GM18873 (cell line): ENCODE results near the gene NSUN2.
"Not testable (repeated sequence)": the region's sequence is repeated elsewhere in the genome, so short reads cannot be mapped to it uniquely, and the experiment has no call there.

Experiments used
- ATAC-seq: cut with Tn5 transposase; IDR thresholded peaks from one replicate; pipeline ENCODE4 v1.9.1; 2021; ENCODE audit warnings: mild to moderate bottlenecking, moderate library complexity, moderate number of reproducible peaks; ENCODE audit not compliant: unreplicated experiment, low FRiP score

Gene NSUN2

GRCh38 chr5:6585168-6585567, 47.7 kb downstream of the NSUN2 start:
- ATAC-seq = no peak

- ATAC-seq = no peak
Measured at GRCh38 chr5:6584727-6585126, 48.1 kb downstream of the NSUN2 start.

- no peak for ATAC-seq
Measured at GRCh38 chr5:6584101-6584645, 48.7 kb downstream of the NSUN2 start.

GRCh38 chr5:6583049-6583880, 49.6 kb downstream of the NSUN2 start:
- ATAC-seq = no peak

GRCh38 chr5:6582507-6583048, 50.3 kb downstream of the NSUN2 start:
- ATAC-seq = no peak

GRCh38 chr5:6581559-6582426, 51.1 kb downstream of the NSUN2 start:
- ATAC-seq = no peak

GRCh38 chr5:6581090-6581489, 51.8 kb downstream of the NSUN2 start:
- no peak for ATAC-seq

GRCh38 chr5:6579535-6579934, 53.3 kb downstream of the NSUN2 start:
- ATAC-seq = no peak

GRCh38 chr5:6578676-6579343, 54.0 kb downstream of the NSUN2 start:
- no peak for ATAC-seq

- no peak for ATAC-seq
Measured at GRCh38 chr5:6576861-6577501, 55.9 kb downstream of the NSUN2 start.

GRCh38 chr5:6574537-6575245, 58.2 kb downstream of the NSUN2 start:
- no peak for ATAC-seq

GRCh38 chr5:6574111-6574510, 58.7 kb downstream of the NSUN2 start:
- no peak for ATAC-seq

- no peak for ATAC-seq
Measured at GRCh38 chr5:6573651-6574101, 59.2 kb downstream of the NSUN2 start.

GRCh38 chr5:6572825-6573380, 59.9 kb downstream of the NSUN2 start:
- ATAC-seq = no peak

GRCh38 chr5:6572086-6572824, 60.6 kb downstream of the NSUN2 start:
- no peak for ATAC-seq

GRCh38 chr5:6571607-6572006, 61.2 kb downstream of the NSUN2 start:
- not testable (repeated sequence) for ATAC-seq

GRCh38 chr5:6570530-6570929, 62.3 kb downstream of the NSUN2 start:
- no peak for ATAC-seq

GRCh38 chr5:6568889-6569288, 64.0 kb downstream of the NSUN2 start:
- ATAC-seq = no peak
